ENCODE data around the gene CDKN1C.

The CDKN1C gene

GRCh38 chr11:2885017-2885677 lies 428 bp downstream of the CDKN1C start:
- Histone ChIP-seq H3K4me1 (ENCODE audit: insufficient read depth, low read length) (peaks cover 18% of the 10 kb centered on the region), H3K36me3 (ENCODE audit: insufficient read depth, low read length) (no peaks in the 10 kb centered on the region), H3K4me3 (ENCODE audit: low read length) (peak overlapping the region; percentile 78), H3K27me3 (ENCODE audit: insufficient read depth, low read length) (peaks cover 21% of the 10 kb centered on the region), H2AFZ (ENCODE audit: low read depth, low read length) (no peak overlapping the region), H3K9me3 (ENCODE audit: low read length) (no peaks in the 10 kb centered on the region)

GRCh38 chr11:2883979-2884815 lies 1.4 kb downstream of the CDKN1C start:
- H3K4me3 ChIP-seq (ENCODE audit: low read length) = peak overlapping the region; percentile 51
- no peak overlapping the region for H2AFZ ChIP-seq (ENCODE audit: low read depth, low read length)
- no peaks in the 10 kb centered on the region for H3K36me3 ChIP-seq (ENCODE audit: insufficient read depth, low read length)
- peaks cover under 1% of the 10 kb centered on the region for H3K9me3 ChIP-seq (ENCODE audit: low read length)
- peaks cover 18% of the 10 kb centered on the region for H3K4me1 ChIP-seq (ENCODE audit: insufficient read depth, low read length)
- peaks cover 21% of the 10 kb centered on the region for H3K27me3 ChIP-seq (ENCODE audit: insufficient read depth, low read length)

- Histone ChIP-seq H3K4me1 (ENCODE audit: insufficient read depth, low read length) (peaks cover 18% of the 10 kb centered on the region), H3K9me3 (ENCODE audit: low read length) (peaks cover 6% of the 10 kb centered on the region), H3K36me3 (ENCODE audit: insufficient read depth, low read length) (no peaks in the 10 kb centered on the region), H2AFZ (ENCODE audit: low read depth, low read length) (no peak overlapping the region), H3K4me3 (ENCODE audit: low read length) (peak overlapping the region; percentile 51), H3K27me3 (ENCODE audit: insufficient read depth, low read length) (peaks cover 21% of the 10 kb centered on the region)
Observed at GRCh38 chr11:2883640-2883978, 2.0 kb downstream of the CDKN1C start.

- Histone ChIP-seq H3K4me3 (ENCODE audit: low read length) (peak overlapping the region; percentile 51), H3K27me3 (ENCODE audit: insufficient read depth, low read length) (peaks cover 21% of the 10 kb centered on the region), H2AFZ (ENCODE audit: low read depth, low read length) (no peak overlapping the region), H3K9me3 (ENCODE audit: low read length) (peaks cover 6% of the 10 kb centered on the region), H3K4me1 (ENCODE audit: insufficient read depth, low read length) (peaks cover 18% of the 10 kb centered on the region), H3K36me3 (ENCODE audit: insufficient read depth, low read length) (no peaks in the 10 kb centered on the region)
Observed at GRCh38 chr11:2882396-2883110, 3.0 kb downstream of the CDKN1C start.

GRCh38 chr11:2881981-2882375 lies 3.6 kb downstream of the CDKN1C start:
- peaks cover 18% of the 10 kb centered on the region for H3K4me1 ChIP-seq (ENCODE audit: insufficient read depth, low read length)
- H3K27me3 ChIP-seq (ENCODE audit: insufficient read depth, low read length) = peaks cover 20% of the 10 kb centered on the region
- no peak overlapping the region for H3K4me3 ChIP-seq (ENCODE audit: low read length)

GRCh38 chr11:2881076-2881980 lies 4.2 kb downstream of the CDKN1C start:
- H3K36me3 ChIP-seq (ENCODE audit: insufficient read depth, low read length) = no peaks in the 10 kb centered on the region
- peaks cover 18% of the 10 kb centered on the region for H3K27me3 ChIP-seq (ENCODE audit: insufficient read depth, low read length)
- H3K9me3 ChIP-seq (ENCODE audit: low read length) = peaks cover 9% of the 10 kb centered on the region
- H3K4me3 ChIP-seq (ENCODE audit: low read length) = no peak overlapping the region
- peaks cover 14% of the 10 kb centered on the region for H3K4me1 ChIP-seq (ENCODE audit: insufficient read depth, low read length)
- H2AFZ ChIP-seq (ENCODE audit: low read depth, low read length) = no peak overlapping the region

More at GRCh38 chr11:2881981-2882375, 3.6 kb downstream of the CDKN1C start:
- Histone ChIP-seq H2AFZ (ENCODE audit: low read depth, low read length) (no peak overlapping the region), H3K36me3 (ENCODE audit: insufficient read depth, low read length) (no peaks in the 10 kb centered on the region), H3K9me3 (ENCODE audit: low read length) (peaks cover 6% of the 10 kb centered on the region)

GRCh38 chr11:2880646-2881045 lies 4.9 kb downstream of the CDKN1C start:
- Histone ChIP-seq H3K36me3 (ENCODE audit: insufficient read depth, low read length) (no peaks in the 10 kb centered on the region), H3K4me3 (ENCODE audit: low read length) (no peak overlapping the region), H3K27me3 (ENCODE audit: insufficient read depth, low read length) (peaks cover 18% of the 10 kb centered on the region), H3K4me1 (ENCODE audit: insufficient read depth, low read length) (peaks cover 13% of the 10 kb centered on the region), H2AFZ (ENCODE audit: low read depth, low read length) (no peak overlapping the region), H3K9me3 (ENCODE audit: low read length) (peaks cover 9% of the 10 kb centered on the region)

- Histone ChIP-seq H3K4me1 (ENCODE audit: insufficient read depth, low read length) (peaks cover 9% of the 10 kb centered on the region), H3K9me3 (ENCODE audit: low read length) (peaks cover 22% of the 10 kb centered on the region), H2AFZ (ENCODE audit: low read depth, low read length) (no peak overlapping the region), H3K36me3 (ENCODE audit: insufficient read depth, low read length) (no peaks in the 10 kb centered on the region), H3K4me3 (ENCODE audit: low read length) (no peak overlapping the region), H3K27me3 (ENCODE audit: insufficient read depth, low read length) (peaks cover 13% of the 10 kb centered on the region)
Observed at GRCh38 chr11:2878782-2879181, 6.8 kb downstream of the CDKN1C start.

GRCh38 chr11:2877474-2877873 lies 8.1 kb downstream of the CDKN1C start:
- H3K4me3 ChIP-seq (ENCODE audit: low read length) = no peak overlapping the region
- H3K27me3 ChIP-seq (ENCODE audit: insufficient read depth, low read length) = peaks cover 7% of the 10 kb centered on the region
- H3K9me3 ChIP-seq (ENCODE audit: low read length) = peaks cover 22% of the 10 kb centered on the region
- no peaks in the 10 kb centered on the region for H3K36me3 ChIP-seq (ENCODE audit: insufficient read depth, low read length)
- H3K4me1 ChIP-seq (ENCODE audit: insufficient read depth, low read length) = peaks cover 8% of the 10 kb centered on the region
- H2AFZ ChIP-seq (ENCODE audit: low read depth, low read length) = no peak overlapping the region

- H2AFZ ChIP-seq (ENCODE audit: low read depth, low read length) = no peak overlapping the region
Observed at GRCh38 chr11:2874963-2875362, 10.6 kb downstream of the CDKN1C start.

GRCh38 chr11:2870969-2871680 lies 14.4 kb downstream of the CDKN1C start:
- Histone ChIP-seq H3K27me3 (ENCODE audit: insufficient read depth, low read length) (peaks cover 22% of the 10 kb centered on the region), H3K4me3 (ENCODE audit: low read length) (no peak overlapping the region), H2AFZ (ENCODE audit: low read depth, low read length) (no peak overlapping the region), H3K9me3 (ENCODE audit: low read length) (peaks cover 13% of the 10 kb centered on the region), H3K36me3 (ENCODE audit: insufficient read depth, low read length) (no peaks in the 10 kb centered on the region), H3K4me1 (ENCODE audit: insufficient read depth, low read length) (peaks cover 36% of the 10 kb centered on the region)

More at GRCh38 chr11:2874963-2875362, 10.6 kb downstream of the CDKN1C start:
- Histone ChIP-seq H3K36me3 (ENCODE audit: insufficient read depth, low read length) (no peaks in the 10 kb centered on the region), H3K4me3 (ENCODE audit: low read length) (no peak overlapping the region), H3K9me3 (ENCODE audit: low read length) (peaks cover 22% of the 10 kb centered on the region), H3K27me3 (ENCODE audit: insufficient read depth, low read length) (peaks cover 12% of the 10 kb centered on the region), H3K4me1 (ENCODE audit: insufficient read depth, low read length) (peaks cover 16% of the 10 kb centered on the region)

GRCh38 chr11:2870460-2870859 lies 15.1 kb downstream of the CDKN1C start:
- Histone ChIP-seq H3K4me3 (ENCODE audit: low read length) (no peak overlapping the region), H3K4me1 (ENCODE audit: insufficient read depth, low read length) (peaks cover 36% of the 10 kb centered on the region), H3K36me3 (ENCODE audit: insufficient read depth, low read length) (no peaks in the 10 kb centered on the region), H3K27me3 (ENCODE audit: insufficient read depth, low read length) (peaks cover 22% of the 10 kb centered on the region), H2AFZ (ENCODE audit: low read depth, low read length) (no peak overlapping the region), H3K9me3 (ENCODE audit: low read length) (peaks cover 13% of the 10 kb centered on the region)

Measured in neuron (in vitro differentiated cells).